Activated T-cell treated with anti-CD3 and anti-CD28 coated beads, Interleukin-2, amount 50 U/mL, for 4 hours (primary cell): ENCODE data around the gene PCDHGB2. TPM values are rescaled to one million over a fixed set of nuclear protein-coding genes. Genes with fewer than 3 reads are reported as not detected.
A peak's percentile ranks its signal among the peaks of the same experiment; 100 is the strongest.
"Not testable (repeated sequence)": the region's sequence is repeated elsewhere in the genome, so short reads cannot be mapped to it uniquely, and the experiment has no call there.

Experiments
- ATAC-seq, 2 donors: fragments of 200-7000 bp; cut with Tn5 transposase; one replicate each; pipeline ENCODE4 v1.10.0; 2021
- DNase-seq: peaks from one replicate; pipeline ENCODE4 v3.0.0-alpha.2; 2020
- H3K27me3 Mint-ChIP-seq: one replicate; pipeline ENCODE4 v1.8.0; 2021; ENCODE audit warnings: low read depth, mixed read lengths
- H3K36me3 Mint-ChIP-seq: one replicate; pipeline ENCODE4 v1.8.0; 2022; ENCODE audit warnings: mixed read lengths; ENCODE audit not compliant: insufficient read depth
- H3K4me1 Mint-ChIP-seq: one replicate; pipeline ENCODE4 v1.8.0; 2021; ENCODE audit warnings: low read depth, mixed read lengths
- H3K4me3 Mint-ChIP-seq: one replicate; pipeline ENCODE4 v1.8.0; 2021; ENCODE audit warnings: mild to moderate bottlenecking, moderate library complexity, mixed read lengths
- H3K9me3 Mint-ChIP-seq: one replicate; pipeline ENCODE4 v1.8.0; 2021; ENCODE audit warnings: mixed read lengths
- total RNA-seq, 3 donors: library from RNA; stranded (reverse); gene quantifications; one replicate each; pipeline ENCODE4 v1.2.1, GENCODE V29; 2021

The PCDHGB2 gene
- under 1 TPM; 0.13 to 0.43 (median 0.40) TPM for total RNA-seq

GRCh38 chr5:141359790-141360426, at the start of gene PCDHGB2:
PCDHGB2 (plus strand) TSS chr5:141359994; CDS start chr5:141360136, 142 bp downstream.
- H3K36me3 Mint-ChIP-seq = peaks cover 3% of the 10 kb centered on the region
- no peak for ATAC-seq

DNA sequence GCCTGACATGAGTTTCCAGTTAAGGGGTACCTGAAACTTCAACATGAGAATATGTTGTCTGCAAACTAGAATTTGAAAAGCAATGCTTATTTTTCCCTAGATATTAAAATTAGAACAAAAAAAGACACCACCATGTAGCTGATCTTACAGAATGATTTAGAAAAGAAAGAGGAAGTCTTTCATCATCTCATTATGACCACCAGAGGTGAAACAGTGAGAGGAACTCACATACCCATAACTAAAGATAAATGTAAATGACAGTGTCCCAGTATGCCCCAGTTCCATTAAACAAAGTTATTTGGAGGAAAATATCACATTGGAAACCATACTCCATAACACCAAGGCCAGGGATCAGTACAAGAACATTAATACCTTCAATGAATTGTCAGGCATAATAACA, 46.1 kb upstream of the PCDHGB2 start:
- H3K4me3 Mint-ChIP-seq = no peak overlapping the region
- DNase-seq = no peak
- H3K4me1 Mint-ChIP-seq = peaks cover 9% of the 10 kb centered on the region
- no peak for ATAC-seq
- H3K36me3 Mint-ChIP-seq = peaks cover 44% of the 10 kb centered on the region
- no peaks in the 10 kb centered on the region for H3K27me3 Mint-ChIP-seq
- peaks cover 58% of the 10 kb centered on the region for H3K9me3 Mint-ChIP-seq

More at GRCh38 chr5:141359790-141360426, at the start of gene PCDHGB2:
- H3K4me1 Mint-ChIP-seq = no peaks in the 10 kb centered on the region
- no peak for DNase-seq
- peaks cover 34% of the 10 kb centered on the region for H3K9me3 Mint-ChIP-seq
- peak within 1 kb of the TSS; percentile 80 for H3K4me3 Mint-ChIP-seq
- H3K27me3 Mint-ChIP-seq = peaks cover 85% of the 10 kb centered on the region

- H3K27me3 Mint-ChIP-seq, H3K4me3 Mint-ChIP-seq, ATAC-seq, DNase-seq: not testable (repeated sequence)
- H3K4me1 Mint-ChIP-seq = peaks cover 28% of the 10 kb centered on the region
- peaks cover 61% of the 10 kb centered on the region for H3K9me3 Mint-ChIP-seq
- peaks cover 59% of the 10 kb centered on the region for H3K36me3 Mint-ChIP-seq
Observed at GRCh38 chr5:141316963-141317362, 42.8 kb upstream of the PCDHGB2 start.

- peaks cover 47% of the 10 kb centered on the region for H3K36me3 Mint-ChIP-seq
- peaks cover 52% of the 10 kb centered on the region for H3K9me3 Mint-ChIP-seq
- no peak for ATAC-seq
- H3K4me1 Mint-ChIP-seq = peaks cover 28% of the 10 kb centered on the region
- no peak for DNase-seq
- H3K4me3 Mint-ChIP-seq = peak overlapping the region; percentile 98
- H3K27me3 Mint-ChIP-seq = peaks cover 2% of the 10 kb centered on the region
Observed at GRCh38 chr5:141319202-141319601, 40.6 kb upstream of the PCDHGB2 start.

DNA sequence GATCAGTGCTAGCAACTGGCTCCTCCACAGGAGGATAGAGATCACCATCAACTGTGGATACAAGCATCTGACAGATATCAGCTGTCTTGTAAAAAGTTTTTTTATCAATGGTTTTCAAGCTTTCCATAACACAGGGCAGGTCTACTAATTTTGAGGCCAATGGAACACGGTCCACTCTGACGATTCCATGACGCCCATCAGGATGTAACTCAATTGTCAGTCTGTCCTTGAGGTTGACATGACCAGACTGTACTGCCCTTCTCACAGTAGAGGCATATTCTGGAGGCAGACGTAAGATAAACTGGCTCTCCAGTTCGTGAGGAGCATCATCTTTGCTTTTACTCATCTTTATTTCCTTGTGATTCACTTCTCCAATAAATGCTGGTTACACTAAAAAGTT, 40.1 kb upstream of the PCDHGB2 start:
- H3K4me1 Mint-ChIP-seq = peaks cover 28% of the 10 kb centered on the region
- H3K27me3 Mint-ChIP-seq = peaks cover 3% of the 10 kb centered on the region
- DNase-seq (no peak), ATAC-seq (no peak)
- H3K9me3 Mint-ChIP-seq = peaks cover 47% of the 10 kb centered on the region
- H3K4me3 Mint-ChIP-seq = peak overlapping the region; percentile 98
- H3K36me3 Mint-ChIP-seq = peaks cover 45% of the 10 kb centered on the region

- Mint-ChIP-seq H3K27me3 (peaks cover 3% of the 10 kb centered on the region), H3K36me3 (peaks cover 37% of the 10 kb centered on the region), H3K4me3 (peak within 1 kb of the TSS; percentile 98), H3K4me1 (peaks cover 27% of the 10 kb centered on the region), H3K9me3 (peaks cover 39% of the 10 kb centered on the region)
- DNase-seq = peak; percentile 89
- peak; percentile 96 to 98 for ATAC-seq
Observed at GRCh38 chr5:141320225-141321169, 39.3 kb upstream of the PCDHGB2 start, which contains the start of gene TAF7. TAF7 (minus strand) TSS chr5:141320784; CDS start chr5:141320044, 740 bp downstream.

DNA sequence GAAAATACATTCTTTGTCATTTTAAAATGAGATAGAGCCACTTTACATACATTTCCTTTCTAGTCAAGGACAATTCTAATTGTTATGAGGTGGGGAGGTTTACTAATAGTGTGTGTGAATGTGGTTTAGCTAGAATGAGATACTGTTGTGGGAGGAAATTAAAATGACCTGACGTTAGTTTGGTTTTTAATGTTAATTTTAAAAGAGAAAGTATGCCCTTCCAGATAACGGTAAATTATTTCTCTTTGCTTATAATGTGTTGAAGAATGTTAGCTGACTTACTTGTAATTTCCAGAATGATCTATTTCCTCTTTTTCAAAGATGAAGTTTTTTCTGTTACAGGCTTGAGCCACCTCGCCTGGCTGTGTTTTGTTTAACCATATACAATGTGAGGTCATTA, 37.5 kb upstream of the PCDHGB2 start:
- peaks cover 26% of the 10 kb centered on the region for H3K4me1 Mint-ChIP-seq
- H3K27me3 Mint-ChIP-seq = peaks cover 13% of the 10 kb centered on the region
- H3K36me3 Mint-ChIP-seq = peaks cover 30% of the 10 kb centered on the region
- ATAC-seq (no peak), DNase-seq (no peak)
- H3K4me3 Mint-ChIP-seq = no peak overlapping the region
- H3K9me3 Mint-ChIP-seq = peaks cover 35% of the 10 kb centered on the region

DNA sequence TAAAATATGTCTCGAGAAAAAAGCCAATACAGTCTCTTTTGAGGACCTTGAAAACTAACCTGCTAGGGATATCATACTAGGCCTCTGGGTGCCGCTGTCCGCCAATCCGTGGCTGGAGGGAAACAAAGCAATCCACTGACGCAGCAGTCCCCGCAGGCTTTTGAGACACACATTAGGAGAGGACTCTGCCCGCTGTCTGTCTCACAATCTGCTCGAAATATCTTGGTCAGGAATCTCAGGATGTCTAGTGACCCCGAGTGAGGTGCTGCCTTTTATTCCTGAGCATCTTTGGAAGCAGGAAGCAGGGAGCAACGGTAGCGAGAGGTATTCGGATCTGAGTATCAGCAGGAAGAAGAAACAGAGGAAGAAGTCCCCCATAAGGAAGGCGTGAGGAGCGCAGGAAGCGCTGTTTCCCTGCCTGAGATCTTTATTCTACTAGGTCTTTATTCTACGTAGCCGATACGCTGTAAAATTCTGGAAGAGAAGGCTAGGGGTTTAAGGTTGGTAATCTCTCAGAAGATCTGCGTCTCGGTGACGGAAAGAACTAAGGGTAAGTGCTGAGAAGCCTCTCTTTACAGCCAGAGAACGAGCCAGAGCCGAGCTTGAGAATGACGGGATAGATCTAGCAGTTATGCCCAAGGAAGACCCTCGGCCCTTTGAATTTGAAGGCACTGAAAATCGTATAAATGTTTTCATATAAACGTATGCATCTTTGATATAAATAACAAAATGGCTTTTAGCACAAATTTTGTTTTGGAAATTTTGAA, 33.5 kb upstream of the PCDHGB2 start:
- Mint-ChIP-seq H3K4me3 (peak overlapping the region; percentile 90), H3K27me3 (peaks cover 41% of the 10 kb centered on the region), H3K4me1 (peaks cover 2% of the 10 kb centered on the region), H3K36me3 (peaks cover 2% of the 10 kb centered on the region), H3K9me3 (peaks cover 12% of the 10 kb centered on the region)
- ATAC-seq (peak; percentile 95 to 99), DNase-seq (peak; percentile 60)

GRCh38 chr5:141328231-141328630, 31.6 kb upstream of the PCDHGB2 start:
- H3K4me3 Mint-ChIP-seq = no peak overlapping the region
- peaks cover 55% of the 10 kb centered on the region for H3K27me3 Mint-ChIP-seq
- H3K4me1 Mint-ChIP-seq = peaks cover 2% of the 10 kb centered on the region
- DNase-seq (no peak), ATAC-seq (no peak)
- H3K9me3 Mint-ChIP-seq = peaks cover 11% of the 10 kb centered on the region
- peaks cover 2% of the 10 kb centered on the region for H3K36me3 Mint-ChIP-seq

DNA sequence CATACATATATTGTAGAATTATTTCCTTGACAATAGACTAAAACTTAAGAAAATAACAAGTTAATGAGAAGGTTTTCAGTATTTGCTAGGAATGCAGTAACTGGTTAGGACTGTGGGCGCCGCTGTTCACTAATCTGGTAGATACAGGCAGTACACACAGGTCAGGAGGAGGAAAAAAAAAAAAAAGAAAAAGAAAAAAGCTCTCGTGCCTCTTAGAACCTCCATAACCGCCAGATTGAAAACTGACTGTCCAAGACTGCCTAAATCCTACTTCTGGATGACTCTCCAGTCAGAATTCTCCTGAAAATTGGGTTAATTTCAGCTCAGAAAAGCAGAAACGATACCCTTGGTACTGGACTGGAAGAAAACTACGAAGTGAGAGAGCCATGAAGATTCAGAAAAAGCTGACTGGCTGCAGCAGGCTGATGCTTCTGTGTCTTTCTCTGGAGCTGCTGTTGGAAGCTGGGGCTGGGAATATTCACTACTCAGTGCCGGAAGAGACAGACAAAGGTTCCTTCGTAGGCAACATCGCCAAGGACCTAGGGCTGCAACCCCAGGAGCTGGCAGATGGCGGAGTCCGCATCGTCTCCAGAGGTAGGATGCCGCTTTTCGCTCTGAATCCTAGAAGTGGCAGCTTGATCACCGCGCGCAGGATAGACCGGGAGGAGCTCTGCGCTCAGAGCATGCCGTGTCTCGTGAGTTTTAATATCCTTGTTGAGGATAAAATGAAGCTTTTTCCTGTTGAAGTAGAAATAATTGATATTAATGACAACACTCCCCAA, 29.3 kb upstream of the PCDHGB2 start, which contains the start of gene PCDHGA1:
Gene PCDHGA1 (plus strand): TSS at position 216 of the 782 bp plus-strand sequence.
- Mint-ChIP-seq H3K4me1 (peaks cover 2% of the 10 kb centered on the region), H3K4me3 (no peak within 1 kb of the TSS), H3K9me3 (peaks cover 27% of the 10 kb centered on the region), H3K36me3 (peaks cover 2% of the 10 kb centered on the region), H3K27me3 (peaks cover 70% of the 10 kb centered on the region)
- ATAC-seq = no peak
- no peak for DNase-seq

- peaks cover 44% of the 10 kb centered on the region for H3K9me3 Mint-ChIP-seq
- H3K27me3 Mint-ChIP-seq = peaks cover 74% of the 10 kb centered on the region
- DNase-seq, ATAC-seq, H3K36me3 Mint-ChIP-seq, H3K4me3 Mint-ChIP-seq, H3K4me1 Mint-ChIP-seq: not testable (repeated sequence)
Observed at GRCh38 chr5:141332571-141332970, 27.2 kb upstream of the PCDHGB2 start.

DNA sequence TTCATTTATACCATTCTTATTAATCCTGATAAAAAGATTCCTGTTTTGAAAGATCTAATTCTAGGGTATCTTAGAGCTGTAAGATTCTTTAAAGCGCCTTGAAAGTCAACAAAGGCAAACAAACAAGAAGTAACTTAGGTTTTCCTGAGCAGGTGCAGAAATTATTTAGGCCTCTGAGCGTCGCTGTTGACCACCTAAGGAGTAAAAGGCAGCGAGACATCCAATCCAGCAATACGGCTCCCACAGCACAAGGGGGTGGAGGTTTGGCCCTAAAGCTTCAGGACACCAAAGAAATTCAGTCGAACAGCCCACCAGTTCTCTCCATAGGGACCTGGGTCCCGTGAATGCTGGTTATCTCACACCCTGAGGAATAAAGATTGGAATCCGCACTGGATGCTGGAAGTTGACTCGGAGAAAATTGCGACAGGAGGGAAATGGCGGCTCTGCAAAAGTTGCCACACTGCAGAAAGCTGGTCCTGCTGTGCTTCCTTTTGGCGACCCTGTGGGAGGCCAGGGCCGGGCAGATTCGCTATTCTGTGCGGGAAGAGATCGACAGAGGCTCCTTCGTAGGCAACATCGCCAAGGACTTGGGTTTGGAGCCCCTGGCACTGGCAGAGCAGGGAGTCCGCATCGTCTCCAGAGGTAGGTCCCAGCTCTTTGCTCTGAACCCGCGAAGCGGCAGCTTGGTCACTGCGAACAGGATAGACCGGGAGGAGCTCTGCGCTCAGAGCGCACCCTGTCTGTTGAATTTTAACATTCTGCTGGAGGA, 21.1 kb upstream of the PCDHGB2 start, which contains the start of gene PCDHGA2:
Gene PCDHGA2 (plus strand): TSS at position 223 of the 769 bp plus-strand sequence.
- H3K4me3 Mint-ChIP-seq = no peak within 1 kb of the TSS
- peaks cover 54% of the 10 kb centered on the region for H3K9me3 Mint-ChIP-seq
- H3K36me3 Mint-ChIP-seq = peaks cover 2% of the 10 kb centered on the region
- H3K4me1 Mint-ChIP-seq = no peaks in the 10 kb centered on the region
- no peak for DNase-seq
- no peak for ATAC-seq
- peaks cover 85% of the 10 kb centered on the region for H3K27me3 Mint-ChIP-seq
